Measurements from ENCODE around the gene POU2AF2.

GRCh38 chr11:111322534-111322933 lies 77.0 kb downstream of the POU2AF2 start:
- TF ChIP-seq, protein P1, sequence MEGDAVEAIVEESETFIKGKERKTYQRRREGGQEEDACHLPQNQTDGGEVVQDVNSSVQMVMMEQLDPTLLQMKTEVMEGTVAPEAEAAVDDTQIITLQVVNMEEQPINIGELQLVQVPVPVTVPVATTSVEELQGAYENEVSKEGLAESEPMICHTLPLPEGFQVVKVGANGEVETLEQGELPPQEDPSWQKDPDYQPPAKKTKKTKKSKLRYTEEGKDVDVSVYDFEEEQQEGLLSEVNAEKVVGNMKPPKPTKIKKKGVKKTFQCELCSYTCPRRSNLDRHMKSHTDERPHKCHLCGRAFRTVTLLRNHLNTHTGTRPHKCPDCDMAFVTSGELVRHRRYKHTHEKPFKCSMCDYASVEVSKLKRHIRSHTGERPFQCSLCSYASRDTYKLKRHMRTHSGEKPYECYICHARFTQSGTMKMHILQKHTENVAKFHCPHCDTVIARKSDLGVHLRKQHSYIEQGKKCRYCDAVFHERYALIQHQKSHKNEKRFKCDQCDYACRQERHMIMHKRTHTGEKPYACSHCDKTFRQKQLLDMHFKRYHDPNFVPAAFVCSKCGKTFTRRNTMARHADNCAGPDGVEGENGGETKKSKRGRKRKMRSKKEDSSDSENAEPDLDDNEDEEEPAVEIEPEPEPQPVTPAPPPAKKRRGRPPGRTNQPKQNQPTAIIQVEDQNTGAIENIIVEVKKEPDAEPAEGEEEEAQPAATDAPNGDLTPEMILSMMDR (IDR thresholded peaks at IDR 0.05) = no peak
- no peak for TF ChIP-seq POLR2A (IDR thresholded peaks at IDR 0.05)

All from testis (tissue), 2 donors.